ENCODE results near the gene IGFL3.
A peak's percentile ranks its signal among the peaks of the same experiment; 100 is the strongest.
"Not testable (repeated sequence)": the region's sequence is repeated elsewhere in the genome, so short reads cannot be mapped to it uniquely, and the experiment has no call there.

IGFL3 gene

GRCh38 chr19:46081928-46082727, 42.4 kb downstream of the IGFL3 start:
- H3K4me1 ChIP-seq, result peaks cover 0 to 5% (median 2%) of the 10 kb centered on the region in 4 donors
- no peak for DNase-seq
- peaks cover 0 to 24% (median 0%) of the 10 kb centered on the region in 3 donors for H3K9me3 ChIP-seq
- peaks cover 0 to 28% of the 10 kb centered on the region in 2 donors for H3K27me3 ChIP-seq
- no peaks in the 10 kb centered on the region for H3K36me3 ChIP-seq
- no peak overlapping the region for H3K4me3 ChIP-seq
- no peak overlapping the region for H3K27ac ChIP-seq
- peak; percentile 65 to 77 for TF ChIP-seq CTCF (IDR thresholded peaks at IDR 0.05)
- intact Hi-C loops (cut with DNase I; ENCODE audit: low total_unique reads), result no loop called here

DNA sequence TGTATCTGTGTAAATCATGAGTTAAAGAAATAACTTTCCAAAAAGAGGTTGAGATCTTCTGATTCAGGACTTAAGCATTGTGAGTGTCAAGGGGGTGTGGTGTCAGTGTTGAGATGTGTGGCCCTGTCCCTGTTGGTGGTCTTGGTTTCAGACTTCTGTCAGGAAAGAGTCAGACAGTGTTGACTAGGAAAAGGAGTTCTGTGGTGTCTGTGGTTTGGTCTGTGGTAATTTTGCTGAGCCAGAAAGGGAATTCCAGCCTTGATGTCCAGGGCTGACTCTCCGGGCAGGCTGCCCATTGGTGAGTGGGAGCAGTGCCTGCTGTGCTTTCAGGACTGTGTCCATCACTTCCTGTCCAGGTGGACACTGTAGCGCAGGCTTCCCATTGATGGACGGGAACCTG, 43.9 kb downstream of the IGFL3 start:
- no peak for TF ChIP-seq CTCF (IDR thresholded peaks at IDR 0.05)
- Histone ChIP-seq H3K4me1 (peaks cover 0 to 10% (median 4%) of the 10 kb centered on the region in 4 donors), H3K4me3 (no peak overlapping the region), H3K27me3 (peaks cover 0 to 44% of the 10 kb centered on the region in 2 donors), H3K27ac (no peak overlapping the region), H3K36me3 (no peaks in the 10 kb centered on the region), H3K9me3 (peaks cover 0 to 9% (median 0%) of the 10 kb centered on the region in 3 donors)
- DNase-seq, result no peak
- intact Hi-C loops (cut with DNase I; ENCODE audit: low total_unique reads), result no loop called here

DNA sequence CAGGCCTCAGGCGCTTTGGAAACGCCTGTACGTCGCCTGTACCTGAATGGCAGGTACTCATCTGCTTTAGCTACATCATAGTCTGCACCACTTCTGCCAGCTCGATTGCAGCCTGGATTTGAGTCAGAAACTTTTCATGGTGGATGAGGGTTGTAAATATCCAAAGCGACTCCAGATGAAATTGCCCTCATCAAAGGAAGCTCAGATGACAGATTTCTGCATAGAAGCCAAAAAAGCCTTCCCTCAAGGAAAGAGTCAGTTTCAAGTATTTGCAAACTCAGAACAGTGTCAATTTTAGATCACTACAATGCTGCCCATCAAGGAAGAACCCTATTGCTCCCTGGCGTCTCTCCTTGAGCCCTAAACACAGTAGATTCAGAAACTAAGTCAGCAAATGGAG, 44.9 kb downstream of the IGFL3 start:
- H3K27me3 ChIP-seq, result peaks cover 0 to 50% of the 10 kb centered on the region in 2 donors
- intact Hi-C loops (cut with DNase I; ENCODE audit: low total_unique reads), result loop anchor here (1.0 to 5.0 kb wide), 2 partner anchors 108 to 185 kb away; no protein-coding TSS in a partner anchor
- H3K27ac ChIP-seq, result no peak overlapping the region
- no peak for TF ChIP-seq CTCF (IDR thresholded peaks at IDR 0.05)
- no peak for DNase-seq
- H3K36me3 ChIP-seq, result no peaks in the 10 kb centered on the region
- H3K4me1 ChIP-seq, result peaks cover 0 to 10% (median 4%) of the 10 kb centered on the region in 4 donors
- peaks cover 0 to 8% (median 0%) of the 10 kb centered on the region in 3 donors for H3K9me3 ChIP-seq
- H3K4me3 ChIP-seq, result no peak overlapping the region

GRCh38 chr19:46078573-46079332, 45.7 kb downstream of the IGFL3 start:
- not testable (repeated sequence) for H3K9me3 ChIP-seq, H3K4me3 ChIP-seq, H3K4me1 ChIP-seq, H3K36me3 ChIP-seq, DNase-seq, H3K27ac ChIP-seq
- TF ChIP-seq CTCF (IDR thresholded peaks at IDR 0.05), result peak; percentile 30 to 49
- H3K27me3 ChIP-seq, result peaks cover 0 to 54% of the 10 kb centered on the region in 2 donors
- intact Hi-C loops (cut with DNase I; ENCODE audit: low total_unique reads), result loop anchor here (1.0 to 5.0 kb wide), 2 partner anchors 109 to 186 kb away; no protein-coding TSS in a partner anchor

DNA sequence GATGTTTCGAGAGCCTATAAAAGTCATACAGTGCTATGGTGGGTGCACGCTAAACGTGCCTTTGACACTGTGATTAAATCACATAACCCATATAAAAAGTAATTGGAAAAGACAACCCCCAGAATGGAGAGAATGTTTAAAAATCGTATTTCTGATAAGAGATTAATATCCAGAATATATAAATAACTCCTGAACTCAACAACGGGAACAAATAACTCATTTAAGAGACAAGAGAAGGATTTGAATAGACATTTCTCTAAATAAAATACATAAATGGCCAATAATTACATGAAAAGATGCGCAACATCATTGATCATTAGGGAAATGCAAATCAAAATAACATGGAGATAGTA, 46.7 kb downstream of the IGFL3 start:
- no peak overlapping the region for H3K4me3 ChIP-seq
- intact Hi-C loops (cut with DNase I; ENCODE audit: low total_unique reads), result loop anchor here (5.0 kb wide), 1 partner anchor 110 kb away; no protein-coding TSS in a partner anchor

More for the DNA sequence above, 46.7 kb downstream of the IGFL3 start:
- peaks cover 0 to 54% of the 10 kb centered on the region in 2 donors for H3K27me3 ChIP-seq
- no peaks in the 10 kb centered on the region for H3K36me3 ChIP-seq
- DNase-seq, result no peak
- no peak for TF ChIP-seq CTCF (IDR thresholded peaks at IDR 0.05)
- H3K27ac ChIP-seq, result no peak overlapping the region
- H3K4me1 ChIP-seq, result peaks cover 0 to 10% (median 4%) of the 10 kb centered on the region in 4 donors
- peaks cover 0 to 8% (median 0%) of the 10 kb centered on the region in 3 donors for H3K9me3 ChIP-seq

All from tibial artery (tissue), 4 donors.